ENCODE measurements around the gene DDIT3. TPM values are rescaled to one million over a fixed set of nuclear protein-coding genes. Genes with fewer than 3 reads are reported as not detected.

Gene DDIT3
- total RNA-seq, 4 donors from 2014 or later = 27.6 to 58.2 (median 41.6) TPM

DNA sequence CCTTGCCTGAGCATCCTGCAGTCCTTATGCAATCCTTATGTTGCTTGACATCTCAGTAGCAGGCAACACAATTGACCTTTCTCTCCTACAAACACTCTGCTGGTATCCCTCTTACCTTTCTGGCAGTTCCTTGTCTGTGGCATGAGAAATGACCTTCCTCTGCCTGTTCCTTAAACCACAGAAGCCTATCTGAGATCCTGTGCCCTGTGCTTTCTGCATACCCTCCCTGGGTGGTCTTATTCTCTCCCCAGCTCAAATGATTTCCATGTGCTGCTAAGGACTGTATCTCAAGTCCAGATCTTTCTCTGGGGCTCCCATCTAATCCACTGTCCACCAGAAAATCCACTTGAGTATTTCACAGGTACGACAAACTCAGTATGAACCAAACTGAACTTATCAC is 38.6 kb downstream of the DDIT3 start:
- no peak overlapping the region for H3K4me3 ChIP-seq (ENCODE audit: low read depth, poor library complexity, severe bottlenecking)
- intact Hi-C loops (cut with DNase I; ENCODE audit: low total_unique reads) = no loop called here
- DNase-seq (ENCODE audit: low spot score in 2 of 2) = no peak
- WGBS, 2 donors = 76 to 85% methylated on average over 1 of the region's 1 CpG
- TF ChIP-seq POLR2A (IDR thresholded peaks at IDR 0.05) = no peak
- TF ChIP-seq, protein P1, sequence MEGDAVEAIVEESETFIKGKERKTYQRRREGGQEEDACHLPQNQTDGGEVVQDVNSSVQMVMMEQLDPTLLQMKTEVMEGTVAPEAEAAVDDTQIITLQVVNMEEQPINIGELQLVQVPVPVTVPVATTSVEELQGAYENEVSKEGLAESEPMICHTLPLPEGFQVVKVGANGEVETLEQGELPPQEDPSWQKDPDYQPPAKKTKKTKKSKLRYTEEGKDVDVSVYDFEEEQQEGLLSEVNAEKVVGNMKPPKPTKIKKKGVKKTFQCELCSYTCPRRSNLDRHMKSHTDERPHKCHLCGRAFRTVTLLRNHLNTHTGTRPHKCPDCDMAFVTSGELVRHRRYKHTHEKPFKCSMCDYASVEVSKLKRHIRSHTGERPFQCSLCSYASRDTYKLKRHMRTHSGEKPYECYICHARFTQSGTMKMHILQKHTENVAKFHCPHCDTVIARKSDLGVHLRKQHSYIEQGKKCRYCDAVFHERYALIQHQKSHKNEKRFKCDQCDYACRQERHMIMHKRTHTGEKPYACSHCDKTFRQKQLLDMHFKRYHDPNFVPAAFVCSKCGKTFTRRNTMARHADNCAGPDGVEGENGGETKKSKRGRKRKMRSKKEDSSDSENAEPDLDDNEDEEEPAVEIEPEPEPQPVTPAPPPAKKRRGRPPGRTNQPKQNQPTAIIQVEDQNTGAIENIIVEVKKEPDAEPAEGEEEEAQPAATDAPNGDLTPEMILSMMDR (IDR thresholded peaks at IDR 0.05) = no peak

DNA sequence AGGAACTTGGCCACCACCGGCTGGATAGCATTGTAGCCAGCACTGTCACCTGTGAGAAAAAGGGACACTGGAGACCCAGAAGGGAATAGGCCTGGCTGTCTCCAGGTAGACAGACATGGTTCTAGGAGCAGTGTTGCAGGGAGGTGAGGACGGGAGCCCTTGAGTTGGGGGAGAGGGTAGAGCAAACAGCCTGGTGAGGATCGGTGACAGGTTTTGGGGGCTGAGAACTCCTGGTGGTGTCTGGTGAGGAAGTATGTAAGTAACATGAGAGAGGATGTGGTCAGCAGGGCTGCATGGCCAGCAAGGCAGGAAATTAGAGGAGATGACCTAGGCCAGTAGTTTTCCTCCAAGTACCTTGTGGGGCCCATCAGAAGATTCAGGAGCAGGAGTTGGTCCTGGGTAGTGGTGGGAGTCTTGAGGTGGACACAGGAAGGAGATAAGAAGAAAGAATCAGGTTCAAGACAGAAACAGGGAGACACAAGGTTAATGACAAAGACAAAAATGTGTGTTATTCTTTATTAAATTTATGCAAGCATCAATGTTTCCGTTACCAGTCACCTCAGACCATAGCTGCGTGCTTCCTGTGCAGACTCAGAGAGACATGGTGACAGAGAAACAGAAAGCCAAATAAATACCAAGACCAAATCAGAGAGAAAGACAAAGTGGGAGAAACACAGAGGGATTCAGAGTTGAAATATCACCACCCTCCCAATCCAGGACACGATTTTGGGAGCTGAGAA is 40.8 kb downstream of the DDIT3 start, which contains the start of gene ARHGAP9:
Gene ARHGAP9, minus strand, starts transcription at position 491 of the 740 bp plus-strand sequence. Its CDS starts 460 bp downstream, at position 31.
- H3K4me3 ChIP-seq (ENCODE audit: low read depth, poor library complexity, severe bottlenecking) = no peak within 1 kb of the TSS
- WGBS, 2 donors = 77 to 78% methylated on average over 6 of the region's 6 CpGs
- TF ChIP-seq, protein P1 (IDR thresholded peaks at IDR 0.05) = no peak
- TF ChIP-seq POLR2A (IDR thresholded peaks at IDR 0.05) = no peak
- no peak for DNase-seq (ENCODE audit: low spot score in 2 of 2)
- intact Hi-C loops (cut with DNase I; ENCODE audit: low total_unique reads) = no loop called here

DNA sequence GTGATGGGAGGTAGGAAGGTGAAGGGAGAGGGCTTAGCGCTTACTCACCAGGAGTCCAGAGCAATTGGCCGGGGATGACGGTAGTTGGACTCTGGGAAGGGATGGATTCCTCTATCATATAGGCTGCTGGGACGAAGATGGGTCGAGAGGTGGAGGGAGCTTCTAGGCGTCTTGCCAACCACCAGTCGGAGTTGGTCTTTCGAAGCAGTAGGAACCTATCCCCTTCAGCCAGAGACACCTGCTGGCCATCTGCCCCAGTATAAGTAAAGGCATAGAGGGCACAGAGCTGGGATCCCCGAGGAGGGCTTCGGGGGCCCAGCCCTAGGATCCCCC is 41.3 kb downstream of the DDIT3 start:
- intact Hi-C loops (cut with DNase I; ENCODE audit: low total_unique reads) = no loop called here
- no peak overlapping the region for H3K4me3 ChIP-seq (ENCODE audit: low read depth, poor library complexity, severe bottlenecking)
- WGBS, 2 donors = 82 to 87% methylated on average over 10 of the region's 10 CpGs
- TF ChIP-seq, protein P1 (IDR thresholded peaks at IDR 0.05) = no peak
- no peak for TF ChIP-seq POLR2A (IDR thresholded peaks at IDR 0.05)
- no peak for DNase-seq (ENCODE audit: low spot score in 2 of 2)

DNA sequence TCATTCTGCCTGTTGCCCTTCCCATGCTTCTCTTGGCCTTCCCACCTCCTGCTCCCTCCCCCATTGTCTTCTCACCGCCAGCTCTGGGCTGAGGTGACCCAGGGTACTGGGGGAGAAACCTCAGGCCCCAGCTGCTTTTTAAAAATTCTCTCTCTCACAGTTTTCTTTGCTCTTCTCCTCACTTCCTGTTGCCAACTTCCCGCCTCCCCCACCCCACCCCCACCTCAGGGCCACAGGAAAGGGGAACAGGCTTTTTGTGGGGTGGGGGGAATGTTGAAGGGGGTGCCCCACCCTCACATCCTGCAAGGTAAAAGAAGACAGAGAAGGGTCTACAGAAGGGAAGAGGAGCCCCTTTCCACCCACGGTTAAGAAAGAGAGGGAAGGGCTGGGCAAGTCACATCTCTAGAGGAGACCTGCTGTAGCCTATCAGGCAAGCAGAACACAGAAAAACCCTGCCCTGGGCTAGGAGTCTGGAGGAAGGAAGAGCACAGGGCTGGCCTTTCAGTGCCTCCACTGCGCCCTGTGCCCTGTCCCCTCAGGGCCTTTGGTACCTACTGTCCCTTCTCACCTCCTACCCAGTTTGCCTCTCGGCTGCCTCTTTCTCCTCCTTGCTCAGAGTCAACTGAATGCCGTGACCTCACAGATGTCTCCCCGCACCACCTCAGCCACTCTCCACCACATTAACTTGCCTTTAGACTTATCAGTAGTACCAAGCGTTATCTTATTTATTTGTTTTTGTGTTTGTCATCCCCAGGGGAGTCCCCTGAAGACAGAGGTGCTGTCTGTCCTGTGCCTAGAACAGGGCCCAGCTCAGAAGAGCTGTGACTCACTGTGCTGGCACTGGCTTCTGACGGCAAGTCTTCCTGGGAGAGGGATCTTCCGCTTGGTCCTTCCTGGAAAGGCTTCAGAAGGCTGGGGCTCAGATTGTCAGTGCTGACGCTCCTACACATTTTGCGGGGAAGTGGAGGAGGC is 42.3 kb downstream of the DDIT3 start:
- intact Hi-C loops (cut with DNase I; ENCODE audit: low total_unique reads) = no loop called here
- TF ChIP-seq, protein P1 (IDR thresholded peaks at IDR 0.05) = no peak
- TF ChIP-seq POLR2A (IDR thresholded peaks at IDR 0.05) = no peak
- no peak for DNase-seq (ENCODE audit: low spot score in 2 of 2)
- 71 to 72% methylated on average over 12 of the region's 12 CpGs for WGBS, 2 donors
- no peak overlapping the region for H3K4me3 ChIP-seq (ENCODE audit: low read depth, poor library complexity, severe bottlenecking)

DNA sequence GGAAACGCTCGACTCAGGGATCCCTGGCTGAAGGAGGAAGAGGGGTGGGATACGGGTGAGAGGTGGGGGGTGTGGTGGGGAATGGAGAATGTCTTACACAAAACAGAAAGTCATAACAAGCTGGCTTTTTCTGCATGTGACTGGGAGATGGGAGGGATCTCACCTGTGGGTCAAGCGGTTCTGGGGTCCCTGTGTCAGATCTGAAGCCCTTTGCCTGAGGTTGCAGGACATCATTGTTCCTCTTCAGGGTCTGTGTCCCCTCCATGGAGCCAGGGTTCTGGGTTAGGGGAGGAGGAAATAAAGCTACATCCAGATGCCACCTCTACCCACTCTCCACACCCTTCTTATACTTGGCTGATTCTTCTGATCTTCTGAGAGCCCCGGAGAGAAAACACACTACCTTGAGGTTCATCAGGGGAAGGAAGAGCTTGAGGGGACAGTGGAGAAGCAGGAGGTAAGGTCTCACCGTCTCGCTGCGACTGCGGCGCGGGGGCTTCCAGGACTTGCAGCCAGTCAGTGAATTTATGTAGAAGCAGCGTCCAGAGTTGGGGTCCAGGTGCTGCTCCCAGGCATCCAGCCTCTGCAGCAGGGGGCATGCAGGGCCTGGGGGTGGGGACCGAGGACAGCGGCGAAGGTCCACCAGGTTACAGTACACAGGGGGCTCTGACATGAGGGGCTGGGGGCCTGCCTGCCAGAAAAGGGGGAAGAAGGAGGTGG is 43.2 kb downstream of the DDIT3 start:
- TF ChIP-seq, protein P1 (IDR thresholded peaks at IDR 0.05) = no peak
- no peak for TF ChIP-seq POLR2A (IDR thresholded peaks at IDR 0.05)
- intact Hi-C loops (cut with DNase I; ENCODE audit: low total_unique reads) = no loop called here
- 84 to 86% methylated on average over 15 of the region's 15 CpGs for WGBS, 2 donors

More for the DNA sequence above, 43.2 kb downstream of the DDIT3 start:
- H3K4me3 ChIP-seq (ENCODE audit: low read depth, poor library complexity, severe bottlenecking) = no peak overlapping the region
- no peak for DNase-seq (ENCODE audit: low spot score in 2 of 2)
